Measurements from ENCODE around the gene MAP4K2.

- TF ChIP-seq FOXJ3 (CRISPR knock-in tag; IDR thresholded peaks at IDR 0.05; ENCODE audit: borderline replicate concordance) (no peak), NR2C2 (CRISPR knock-in tag; IDR thresholded peaks at IDR 0.05) (no peak), E2F1 (CRISPR knock-in tag; IDR thresholded peaks at IDR 0.05) (no peak), E2F4 (CRISPR knock-in tag; IDR thresholded peaks at IDR 0.05; ENCODE audit: borderline replicate concordance, low read depth) (no peak), RORB (CRISPR knock-in tag; IDR thresholded peaks at IDR 0.05) (no peak), CTCF (IDR thresholded peaks at IDR 0.05) (no peak), KAT7 (CRISPR knock-in tag; IDR thresholded peaks at IDR 0.05; ENCODE audit: borderline replicate concordance) (no peak), STAT6 (CRISPR knock-in tag; conservative IDR thresholded peaks at IDR 0.05; ENCODE audit: low read depth) (no peak), ESRRA (CRISPR knock-in tag; IDR thresholded peaks at IDR 0.05; ENCODE audit: borderline replicate concordance) (no peak), ATF3 (CRISPR knock-in tag; conservative IDR thresholded peaks at IDR 0.05) (no peak), MAX (CRISPR knock-in tag; IDR thresholded peaks at IDR 0.05) (no peak), RELA (CRISPR knock-in tag; IDR thresholded peaks at IDR 0.05; ENCODE audit: borderline replicate concordance) (no peak)
These were observed 49.5 kb downstream of the MAP4K2 start for GRCh38 chr11:64753380-64754123.
